HG03025 (cell line): ENCODE results near the gene LPCAT1.
"Not testable (repeated sequence)": the region's sequence is repeated elsewhere in the genome, so short reads cannot be mapped to it uniquely, and the experiment has no call there.

ENCODE experiments used
- ATAC-seq: cut with Tn5 transposase; IDR thresholded peaks from one replicate; pipeline ENCODE4 v1.9.1; 2021; ENCODE audit warnings: mild to moderate bottlenecking, moderate library complexity; ENCODE audit not compliant: unreplicated experiment, low FRiP score

The LPCAT1 gene

DNA sequence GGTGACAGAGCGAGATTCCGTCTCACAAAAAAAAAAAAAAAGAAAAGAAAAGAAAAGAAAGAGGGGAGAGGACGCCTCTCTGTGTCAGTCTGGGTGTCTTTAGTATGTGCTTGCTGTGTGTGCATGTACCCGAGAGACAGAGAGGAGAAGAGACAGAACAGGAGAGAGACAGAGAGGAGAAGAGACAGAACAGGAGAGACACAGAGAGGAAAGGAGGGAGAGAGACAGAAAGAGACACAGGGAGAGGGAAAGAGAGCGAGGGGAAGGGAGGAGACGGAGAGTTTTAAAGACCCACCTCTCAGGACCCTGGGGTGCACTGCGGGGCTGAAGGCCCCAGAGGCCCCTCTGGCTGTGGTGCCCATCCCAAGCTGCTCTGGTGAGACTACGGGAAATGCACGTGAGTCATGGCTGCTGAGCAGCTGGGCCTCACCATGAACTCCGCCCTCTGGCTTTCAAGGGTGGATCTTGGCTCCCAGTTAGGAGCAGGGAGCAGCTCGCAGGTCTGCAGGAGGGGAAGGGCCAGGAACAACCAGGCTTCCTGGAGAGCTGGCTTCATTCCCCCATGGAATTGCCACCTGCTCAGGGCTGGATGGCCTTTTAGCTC, 86.4 kb downstream of the LPCAT1 start:
- ATAC-seq: no peak

DNA sequence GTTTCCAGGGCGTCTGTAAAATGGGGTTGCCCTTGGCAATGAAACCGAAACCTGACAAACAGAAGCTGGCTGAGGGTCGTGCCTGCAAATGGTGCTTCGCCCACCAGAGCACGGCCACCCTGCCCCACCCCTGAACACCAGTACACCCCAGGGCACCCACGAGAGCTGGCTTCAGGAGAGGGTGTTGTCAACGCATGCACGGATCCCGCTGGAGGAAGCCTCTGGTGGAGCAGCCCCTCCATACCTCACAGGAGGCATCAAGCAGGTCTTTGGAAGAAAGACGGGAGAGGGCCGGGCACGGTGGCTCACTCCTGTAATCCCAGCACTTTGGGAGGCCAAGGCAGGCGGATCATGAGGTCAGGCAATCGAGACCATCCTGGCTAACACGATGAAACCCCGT, 87.1 kb downstream of the LPCAT1 start:
- ATAC-seq: no peak

- ATAC-seq: no peak
Observed at GRCh38 chr5:1436036-1436435, 87.7 kb downstream of the LPCAT1 start.

DNA sequence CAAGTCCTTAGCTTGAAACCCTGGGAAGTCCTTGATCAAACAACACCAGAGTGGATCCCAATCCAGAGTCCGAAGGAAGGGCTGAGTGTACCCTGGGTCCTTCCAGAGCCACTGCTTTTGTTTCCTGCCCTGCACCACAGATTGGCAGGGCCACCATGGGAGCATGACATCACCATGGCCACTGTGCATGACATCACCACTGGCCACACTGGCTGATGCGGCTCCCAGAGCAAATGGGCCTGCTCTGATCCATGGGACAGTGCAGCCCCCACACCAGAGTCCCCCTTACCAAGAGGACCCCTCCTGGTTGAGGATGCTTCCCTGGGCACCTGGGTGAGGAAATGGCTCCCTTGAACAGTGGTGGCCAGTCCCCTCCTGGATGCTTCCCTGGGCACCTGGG, 88.4 kb downstream of the LPCAT1 start:
- no peak for ATAC-seq

DNA sequence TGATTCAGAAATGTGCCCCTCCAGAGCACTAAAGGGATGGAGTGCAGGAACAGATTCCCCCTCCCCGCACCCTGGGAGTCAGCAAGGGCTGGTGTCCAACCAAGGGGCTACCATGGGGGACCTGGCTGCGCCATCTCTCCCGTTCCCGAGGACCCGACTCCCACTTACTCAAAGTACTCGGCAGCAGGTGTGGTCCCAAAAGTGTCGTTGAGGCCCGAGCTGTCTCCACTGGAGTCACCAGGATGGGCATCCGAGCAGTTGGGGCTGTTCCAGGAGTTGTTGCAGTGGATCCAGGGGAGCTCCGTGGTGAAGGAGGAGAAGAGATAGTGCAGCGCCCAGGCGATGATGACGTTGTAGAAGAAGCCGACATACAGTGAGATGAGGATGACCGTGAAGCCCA, 91.5 kb downstream of the LPCAT1 start:
- no peak for ATAC-seq

- ATAC-seq: no peak
Observed at GRCh38 chr5:1431896-1432295, 91.9 kb downstream of the LPCAT1 start.

- ATAC-seq: no peak
Observed at GRCh38 chr5:1431021-1431811, 92.5 kb downstream of the LPCAT1 start.

DNA sequence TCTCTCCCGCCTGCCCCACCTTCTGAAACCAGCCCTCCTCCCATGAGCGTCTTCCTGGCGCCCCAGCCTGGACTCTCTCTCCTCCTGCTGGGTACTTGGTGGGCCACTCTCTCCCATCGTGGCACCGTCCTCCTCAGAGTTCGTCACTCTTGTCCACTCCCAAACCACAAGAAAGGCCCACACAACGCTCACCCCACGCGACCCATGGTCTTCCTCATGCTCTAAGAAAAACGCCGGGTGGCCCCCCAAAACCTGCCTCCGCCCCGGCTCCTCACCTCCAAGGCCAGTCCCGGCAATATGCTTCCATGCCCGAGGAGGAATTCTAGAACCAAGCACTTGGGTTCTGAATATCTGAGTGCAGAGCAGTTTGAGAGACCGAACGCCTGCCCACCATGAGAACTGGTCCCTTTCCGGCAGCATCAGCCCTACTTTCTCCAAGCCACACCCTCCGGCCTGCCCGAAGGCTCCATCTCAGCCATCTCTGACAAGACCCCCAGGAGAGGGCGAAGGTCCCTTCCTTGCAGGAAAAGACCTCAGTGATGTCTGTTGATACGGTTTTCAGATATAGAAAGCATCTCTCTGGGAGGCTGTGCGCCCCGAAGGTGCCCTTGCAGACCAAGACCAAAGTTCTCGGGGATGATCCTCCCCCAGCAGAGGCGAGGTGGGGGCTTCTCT, 93.5 kb downstream of the LPCAT1 start:
- ATAC-seq: no peak

DNA sequence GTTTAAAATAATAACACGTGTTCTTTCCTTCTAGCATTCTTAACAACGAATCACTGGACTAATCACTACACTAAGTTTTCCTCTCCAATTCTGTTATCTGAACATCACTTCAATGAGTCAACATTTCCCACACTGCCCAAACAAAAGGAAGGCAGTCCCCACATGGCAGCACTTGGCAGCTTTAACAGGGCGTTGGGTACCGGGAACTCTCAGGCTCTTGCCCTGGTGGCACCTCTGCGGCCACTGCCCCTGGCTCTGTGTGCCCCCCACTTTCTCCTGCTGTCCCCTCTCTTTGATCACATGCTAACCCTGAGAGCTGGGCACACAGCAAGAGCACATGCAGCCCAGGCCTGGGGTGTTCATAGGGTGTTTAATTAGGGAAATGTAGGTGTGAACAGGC, 94.3 kb downstream of the LPCAT1 start:
- ATAC-seq: no peak

GRCh38 chr5:1429066-1429465, 94.7 kb downstream of the LPCAT1 start:
- no peak for ATAC-seq

- ATAC-seq: no peak
Observed at GRCh38 chr5:1428107-1428506, 95.7 kb downstream of the LPCAT1 start.

DNA sequence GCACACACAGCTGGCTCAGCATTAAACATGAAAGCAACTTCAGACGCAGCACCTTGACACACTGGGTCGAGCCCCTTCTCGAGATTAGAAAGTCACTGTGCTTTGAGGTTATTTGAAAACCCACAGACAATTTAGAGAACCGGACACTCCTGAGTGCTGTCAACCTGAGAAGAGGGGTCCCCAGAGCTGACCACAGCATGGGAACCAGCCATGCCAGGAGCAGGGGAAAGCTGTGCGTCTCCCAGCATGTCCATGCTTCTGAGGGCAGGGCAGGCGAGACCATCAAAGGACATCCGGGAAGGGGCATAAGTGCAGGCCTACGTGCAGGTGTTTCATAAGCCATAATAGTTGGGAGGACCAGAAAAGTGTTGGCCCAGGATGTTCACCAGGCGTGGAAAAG, 99.0 kb downstream of the LPCAT1 start:
- no peak for ATAC-seq

DNA sequence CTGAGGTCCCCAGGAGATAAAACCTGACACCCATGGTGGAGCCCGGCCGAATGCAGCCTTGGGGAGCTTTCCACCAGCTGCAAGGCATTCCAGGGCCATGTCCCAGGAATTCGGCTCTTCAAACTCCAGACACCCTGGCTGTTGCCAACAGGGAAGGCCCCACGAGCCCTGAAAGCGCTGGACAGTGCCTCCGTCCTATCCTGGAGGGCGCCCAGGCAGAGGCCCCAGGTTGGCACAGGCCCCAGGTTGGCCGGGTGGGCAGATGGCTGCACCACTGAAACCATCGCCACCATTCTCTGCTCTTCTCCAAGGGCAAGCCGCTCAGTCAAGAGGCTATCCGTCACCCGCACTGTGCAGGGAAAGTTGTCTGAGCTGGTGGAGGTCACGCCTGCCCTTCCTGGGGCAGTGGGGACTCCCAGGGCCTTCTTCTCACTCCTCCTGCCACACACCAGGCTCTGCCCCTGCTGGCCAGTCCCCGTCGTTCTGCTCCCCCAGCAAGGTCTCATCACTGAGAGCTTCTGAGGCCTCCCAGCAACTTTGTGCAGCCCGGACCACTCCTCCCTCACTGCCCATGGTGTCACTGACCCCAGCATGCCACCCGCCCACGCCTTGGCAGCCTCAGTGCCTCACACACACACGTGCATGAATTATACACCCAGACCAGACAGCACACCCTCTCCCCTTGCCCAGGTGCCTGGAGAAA, 99.7 kb downstream of the LPCAT1 start:
- no peak for ATAC-seq

DNA sequence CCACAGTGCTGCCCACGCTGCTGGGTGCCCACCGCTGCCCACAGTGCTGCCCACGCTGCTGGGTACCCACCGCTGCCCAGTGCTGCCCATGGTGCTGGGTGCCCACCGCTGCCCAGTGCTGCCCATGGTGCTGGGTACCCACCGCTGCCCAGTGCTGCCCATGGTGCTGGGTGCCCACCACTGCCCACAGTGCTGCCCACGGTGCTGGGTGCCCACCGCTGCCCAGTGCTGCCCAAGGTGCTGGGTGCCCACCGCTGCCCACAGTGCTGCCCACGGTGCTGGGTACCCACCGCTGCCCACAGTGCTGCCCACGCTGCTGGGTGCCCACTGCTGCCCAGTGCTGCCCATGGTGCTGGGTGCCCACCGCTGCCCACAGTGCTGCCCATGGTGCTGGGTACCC, 101.2 kb downstream of the LPCAT1 start:
- ATAC-seq: not testable (repeated sequence)

GRCh38 chr5:1421521-1422341, 102.0 kb downstream of the LPCAT1 start:
- ATAC-seq: no peak

GRCh38 chr5:1420211-1421195, 103.3 kb downstream of the LPCAT1 start:
- no peak for ATAC-seq

GRCh38 chr5:1419476-1420210, 104.1 kb downstream of the LPCAT1 start:
- no peak for ATAC-seq

- ATAC-seq: no peak
Observed at GRCh38 chr5:1418921-1419280, 104.9 kb downstream of the LPCAT1 start.
